Natural killer cell (primary cell): ENCODE data around the gene MACF1. TPM values are rescaled to one million over a fixed set of nuclear protein-coding genes. Genes with fewer than 3 reads are reported as not detected.
"Not testable (repeated sequence)": the region's sequence is repeated elsewhere in the genome, so short reads cannot be mapped to it uniquely, and the experiment has no call there.

Experiments used
- ATAC-seq, 3 donors: fragments of 150-1000 bp in 2 of 3; fragments of 200-7000 bp in 1 of 3; cut with Tn5 transposase; 1 replicate in 1 of 3; 2 replicates in 2 of 3; pipeline ENCODE4 v1.10.0; 2021; ENCODE audit warnings: mild to moderate bottlenecking in 2 of 3, moderate library complexity in 2 of 3
- DNase-seq, 2 donors: peaks; one replicate each; pipeline versions ENCODE4 v3.0.0 to v3.0.0-alpha.2; 2013 to 2021; ENCODE audit warnings: mixed read lengths in 1 of 2
- H3K27ac ChIP-seq: one replicate; pipeline ENCODE4 v1.5.1; 2013; ENCODE audit warnings: mild to moderate bottlenecking, low read length
- H3K27me3 ChIP-seq: one replicate; pipeline ENCODE4 v1.6.1; 2013; ENCODE audit warnings: low read length; ENCODE audit not compliant: control insufficient read depth, insufficient read depth
- H3K36me3 ChIP-seq: one replicate; pipeline ENCODE4 v1.6.1; 2013; ENCODE audit warnings: low read length; ENCODE audit not compliant: control insufficient read depth, insufficient read depth
- H3K4me1 ChIP-seq: one replicate; pipeline ENCODE4 v1.6.1; 2013; ENCODE audit warnings: low read length; ENCODE audit not compliant: control insufficient read depth, insufficient read depth
- H3K4me3 ChIP-seq: one replicate; pipeline ENCODE4 v1.5.1; 2013; ENCODE audit warnings: low read length
- H3K9me3 ChIP-seq: one replicate; pipeline ENCODE4 v1.6.1; 2013; ENCODE audit warnings: low read length; ENCODE audit not compliant: control insufficient read depth, insufficient read depth
- H3K27ac Mint-ChIP-seq, 2 donors: one replicate each; pipeline ENCODE4 v1.8.0; 2022; ENCODE audit warnings: mild to moderate bottlenecking in 2 of 2, mixed read lengths in 2 of 2, moderate library complexity in 1 of 2
- H3K27me3 Mint-ChIP-seq, 2 donors: one replicate each; pipeline ENCODE4 v1.8.0; 2022; ENCODE audit warnings: low read depth in 2 of 2, mixed read lengths in 2 of 2
- H3K36me3 Mint-ChIP-seq: one replicate; pipeline ENCODE4 v1.8.0; 2022; ENCODE audit warnings: mixed read lengths
- H3K4me1 Mint-ChIP-seq, 2 donors: one replicate each; pipeline ENCODE4 v1.8.0; 2022; ENCODE audit warnings: mixed read lengths in 2 of 2
- H3K4me3 Mint-ChIP-seq: one replicate; pipeline ENCODE4 v1.8.0; 2022; ENCODE audit warnings: mild to moderate bottlenecking, moderate library complexity, mixed read lengths
- H3K9me3 Mint-ChIP-seq, 2 donors: one replicate each; pipeline ENCODE4 v1.8.0; 2022; ENCODE audit warnings: mixed read lengths in 2 of 2
- WGBS: methylation state at CpG from one replicate; pipeline ENCODE4 v1.1.7; 2013; ENCODE audit warnings: missing lambda C conversion rate; ENCODE audit not compliant: insufficient coverage; 5-methylcytosine and 5-hydroxymethylcytosine counted together
- intact Hi-C: fragments of 100-400 bp; cut with micrococcal nuclease; formaldehyde crosslinking; loops from one replicate; pipeline ENCODE4 v1.14.2; 2022
- total RNA-seq, 4 donors: library from RNA; stranded (reverse); fragments of 120-200 nt in 1 of 4; gene quantifications; one replicate each; pipeline versions ENCODE4 v1.2.3 to v1.2.4, GENCODE V29; 2013 to 2022
- TF ChIP-seq, protein P1 (sequence below): fragments of 200-600 bp; IDR thresholded peaks from one replicate; pipeline ENCODE4 v1.8.0; 2022; ENCODE audit warnings: antibody characterized with exemption

MACF1 gene
- total RNA-seq, 3 donors from 2014 or later (not counting 1 experiment from before 2014, with no cell fraction given) = 752 to 811 (median 752) TPM

DNA sequence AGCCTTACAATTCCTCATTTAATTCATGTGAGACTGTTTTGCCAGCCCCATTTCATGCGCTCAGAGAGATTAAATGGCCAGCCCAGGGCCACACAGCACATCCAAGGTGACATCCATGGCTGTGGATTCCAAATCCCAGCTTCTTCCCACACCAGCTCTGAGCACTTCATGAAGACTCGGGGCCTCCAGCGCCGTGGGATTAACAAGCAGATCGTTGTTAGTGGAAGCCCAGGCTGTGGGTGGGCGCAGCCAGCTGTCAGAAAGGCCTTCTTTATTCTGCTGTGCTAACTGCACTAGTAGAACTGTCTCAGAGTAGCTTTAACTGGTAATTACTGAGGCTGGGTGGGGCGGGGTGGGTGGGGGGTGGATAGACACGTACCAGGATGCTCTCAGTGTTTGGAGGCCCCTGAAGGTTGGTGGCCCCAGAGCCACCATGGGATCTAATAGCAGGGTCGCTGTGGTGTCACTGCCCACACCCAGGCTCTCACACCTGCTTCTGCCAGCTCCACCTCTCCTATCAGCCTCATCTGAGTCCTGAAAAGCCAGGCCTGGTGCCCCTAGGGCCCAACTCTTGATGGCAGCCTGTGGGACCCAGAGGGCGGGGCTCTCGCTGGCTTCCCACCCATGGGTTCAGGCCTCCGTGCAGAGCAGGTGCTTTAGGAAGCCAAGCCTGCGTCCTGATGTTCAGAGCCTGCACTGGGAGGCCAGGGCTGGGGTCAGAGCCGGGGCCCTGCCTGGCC lies 290.3 kb downstream of the MACF1 start:
- TF ChIP-seq, protein P1, sequence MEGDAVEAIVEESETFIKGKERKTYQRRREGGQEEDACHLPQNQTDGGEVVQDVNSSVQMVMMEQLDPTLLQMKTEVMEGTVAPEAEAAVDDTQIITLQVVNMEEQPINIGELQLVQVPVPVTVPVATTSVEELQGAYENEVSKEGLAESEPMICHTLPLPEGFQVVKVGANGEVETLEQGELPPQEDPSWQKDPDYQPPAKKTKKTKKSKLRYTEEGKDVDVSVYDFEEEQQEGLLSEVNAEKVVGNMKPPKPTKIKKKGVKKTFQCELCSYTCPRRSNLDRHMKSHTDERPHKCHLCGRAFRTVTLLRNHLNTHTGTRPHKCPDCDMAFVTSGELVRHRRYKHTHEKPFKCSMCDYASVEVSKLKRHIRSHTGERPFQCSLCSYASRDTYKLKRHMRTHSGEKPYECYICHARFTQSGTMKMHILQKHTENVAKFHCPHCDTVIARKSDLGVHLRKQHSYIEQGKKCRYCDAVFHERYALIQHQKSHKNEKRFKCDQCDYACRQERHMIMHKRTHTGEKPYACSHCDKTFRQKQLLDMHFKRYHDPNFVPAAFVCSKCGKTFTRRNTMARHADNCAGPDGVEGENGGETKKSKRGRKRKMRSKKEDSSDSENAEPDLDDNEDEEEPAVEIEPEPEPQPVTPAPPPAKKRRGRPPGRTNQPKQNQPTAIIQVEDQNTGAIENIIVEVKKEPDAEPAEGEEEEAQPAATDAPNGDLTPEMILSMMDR = no peak
- intact Hi-C loops = no loop called here
- Histone ChIP-seq H3K27ac (no peak overlapping the region), H3K27me3 (peaks cover 3% of the 10 kb centered on the region), H3K9me3 (no peaks in the 10 kb centered on the region), H3K4me1 (peaks cover 12% of the 10 kb centered on the region), H3K4me3 (no peak overlapping the region), H3K36me3 (no peaks in the 10 kb centered on the region)
- H3K27me3 Mint-ChIP-seq = peaks cover 6 to 19% of the 10 kb centered on the region in 2 donors
- WGBS = 90% methylated on average over 12 of the region's 14 CpGs
- peak overlapping the region; percentile 63 for H3K4me3 Mint-ChIP-seq
- ATAC-seq (no peak), DNase-seq (no peak)
- no peak overlapping the region for H3K27ac Mint-ChIP-seq
- H3K9me3 Mint-ChIP-seq = no peaks in the 10 kb centered on the region
- H3K4me1 Mint-ChIP-seq = peaks cover 5 to 11% of the 10 kb centered on the region in 2 donors
- no peaks in the 10 kb centered on the region for H3K36me3 Mint-ChIP-seq

DNA sequence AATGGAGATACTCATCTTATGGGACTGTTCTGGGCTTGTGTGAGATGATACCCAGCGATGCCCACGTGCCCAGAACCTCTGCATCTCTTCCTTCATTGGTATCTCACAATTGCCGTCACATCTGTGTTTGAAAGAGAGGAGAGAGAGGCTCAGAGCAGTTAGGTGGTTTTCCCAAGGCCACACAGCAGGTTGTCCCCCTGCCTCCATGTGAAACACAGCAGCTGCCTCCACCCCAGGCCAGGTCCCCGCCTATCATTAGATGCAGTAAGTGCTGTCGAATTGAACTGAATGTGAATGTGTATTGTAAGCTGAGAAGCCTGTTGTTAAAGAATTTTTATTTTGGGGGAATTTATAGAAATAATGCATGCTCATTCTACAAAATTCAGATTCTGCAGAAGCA lies 292.0 kb downstream of the MACF1 start:
- H3K4me1 Mint-ChIP-seq, DNase-seq, H3K4me1 ChIP-seq, H3K27me3 ChIP-seq, H3K27ac Mint-ChIP-seq, intact Hi-C loops, H3K36me3 Mint-ChIP-seq, H3K9me3 Mint-ChIP-seq, H3K36me3 ChIP-seq, H3K27ac ChIP-seq, H3K4me3 Mint-ChIP-seq, H3K9me3 ChIP-seq, ATAC-seq, H3K4me3 ChIP-seq: not testable (repeated sequence)
- H3K27me3 Mint-ChIP-seq = peaks cover 6 to 19% of the 10 kb centered on the region in 2 donors
- WGBS = 86% methylated on average over 4 of the region's 5 CpGs

DNA sequence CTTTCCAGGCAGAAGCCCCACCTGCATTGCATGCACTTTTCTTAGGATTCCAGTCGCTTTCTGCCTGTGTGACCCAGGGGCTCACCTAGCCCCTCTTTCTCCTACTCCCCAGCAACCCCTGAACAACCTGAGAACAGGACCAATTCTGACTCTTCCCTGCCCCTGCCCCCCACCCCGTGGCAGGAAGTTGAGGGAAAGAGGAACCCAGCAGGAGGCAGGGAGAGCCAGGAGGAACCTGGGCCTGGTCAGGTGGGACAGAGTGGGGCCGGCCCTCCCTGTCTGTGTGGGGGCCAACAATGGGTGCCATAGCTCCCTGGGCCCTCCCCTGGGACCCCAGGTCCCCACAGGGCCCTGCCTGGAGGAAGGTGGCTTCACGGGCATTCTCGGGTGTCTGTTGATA lies 293.1 kb downstream of the MACF1 start:
- no peaks in the 10 kb centered on the region for H3K36me3 Mint-ChIP-seq
- H3K9me3 Mint-ChIP-seq = no peaks in the 10 kb centered on the region
- 36% methylated on average over 3 of the region's 5 CpGs for WGBS
- Histone ChIP-seq H3K4me3 (no peak overlapping the region), H3K27me3 (peaks cover 2% of the 10 kb centered on the region), H3K4me1 (peaks cover 2% of the 10 kb centered on the region), H3K36me3 (no peaks in the 10 kb centered on the region), H3K27ac (no peak overlapping the region), H3K9me3 (no peaks in the 10 kb centered on the region)
- H3K4me3 Mint-ChIP-seq = no peak overlapping the region
- peaks cover 6 to 19% of the 10 kb centered on the region in 2 donors for H3K27me3 Mint-ChIP-seq
- DNase-seq (no peak), ATAC-seq (no peak)
- intact Hi-C loops = no loop called here
- no peak overlapping the region for H3K27ac Mint-ChIP-seq
- TF ChIP-seq, protein P1 = no peak
- peaks cover 0 to 4% of the 10 kb centered on the region in 2 donors for H3K4me1 Mint-ChIP-seq

DNA sequence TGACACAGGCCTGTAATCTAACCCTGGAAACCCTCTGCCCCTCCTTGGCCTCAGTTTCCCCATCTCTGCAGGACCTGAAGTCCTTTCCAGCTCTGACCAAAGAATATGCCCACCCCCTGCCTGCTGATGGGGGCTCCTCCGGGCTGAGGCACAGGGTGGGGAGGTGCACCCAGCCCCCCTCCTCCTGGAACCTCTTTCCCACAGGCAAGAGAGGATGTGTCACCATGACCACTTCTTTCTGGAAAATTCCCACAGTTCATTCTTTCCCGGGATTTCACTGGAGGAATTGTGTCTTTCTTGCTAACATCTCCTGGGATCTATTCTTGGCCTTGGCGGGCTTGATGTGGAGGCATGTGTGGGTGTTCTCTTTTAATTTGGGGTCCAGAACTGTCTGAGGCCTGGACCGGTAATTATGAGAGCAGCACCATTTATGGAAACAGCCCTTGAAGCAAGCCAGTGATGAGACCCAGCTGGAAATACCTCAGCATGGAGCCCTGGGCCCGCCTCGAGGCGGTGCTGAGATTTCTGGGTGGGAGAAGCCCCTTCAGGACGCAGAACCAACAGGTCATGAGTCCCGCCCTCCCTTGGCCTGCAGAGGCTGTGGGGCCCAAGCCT lies 293.7 kb downstream of the MACF1 start:
- H3K27me3 ChIP-seq, H3K36me3 ChIP-seq, ATAC-seq, H3K36me3 Mint-ChIP-seq, H3K4me3 ChIP-seq, H3K4me1 Mint-ChIP-seq, intact Hi-C loops, H3K27ac Mint-ChIP-seq, H3K9me3 ChIP-seq, H3K9me3 Mint-ChIP-seq, H3K4me1 ChIP-seq, DNase-seq, H3K27ac ChIP-seq, H3K4me3 Mint-ChIP-seq: not testable (repeated sequence)
- H3K27me3 Mint-ChIP-seq = peaks cover 2 to 15% of the 10 kb centered on the region in 2 donors
- WGBS = 90% methylated on average over 6 of the region's 9 CpGs

DNA sequence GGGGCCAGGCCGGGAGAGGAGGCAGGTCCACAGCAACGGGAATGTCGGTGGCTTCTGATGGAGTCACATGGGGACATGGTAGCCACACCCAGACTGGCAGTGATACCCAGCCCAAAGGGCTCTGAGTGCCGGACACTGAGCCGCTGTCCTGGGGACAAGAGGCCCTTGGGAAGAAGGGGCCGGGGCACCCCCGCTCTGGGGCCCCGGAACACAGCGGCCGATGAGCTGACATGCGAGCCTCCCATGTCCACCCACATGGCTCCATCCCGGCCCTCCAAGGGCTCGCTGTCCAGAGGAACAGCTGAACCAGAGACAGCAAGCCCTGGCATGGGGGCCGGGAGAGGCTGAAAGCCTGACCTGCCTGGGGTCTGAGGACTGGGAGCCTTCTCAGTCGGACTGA lies 294.3 kb downstream of the MACF1 start:
- WGBS = 95% methylated on average over 5 of the region's 15 CpGs
- H3K9me3 Mint-ChIP-seq, DNase-seq, H3K27ac ChIP-seq, H3K36me3 ChIP-seq, H3K27ac Mint-ChIP-seq, H3K4me1 Mint-ChIP-seq, H3K4me1 ChIP-seq, H3K4me3 ChIP-seq, H3K9me3 ChIP-seq, ATAC-seq, H3K4me3 Mint-ChIP-seq, H3K36me3 Mint-ChIP-seq, intact Hi-C loops, H3K27me3 ChIP-seq: not testable (repeated sequence)
- H3K27me3 Mint-ChIP-seq = peaks cover 0 to 11% of the 10 kb centered on the region in 2 donors
